Measurements from ENCODE around the gene RIMS4.

RIMS4 gene

DNA sequence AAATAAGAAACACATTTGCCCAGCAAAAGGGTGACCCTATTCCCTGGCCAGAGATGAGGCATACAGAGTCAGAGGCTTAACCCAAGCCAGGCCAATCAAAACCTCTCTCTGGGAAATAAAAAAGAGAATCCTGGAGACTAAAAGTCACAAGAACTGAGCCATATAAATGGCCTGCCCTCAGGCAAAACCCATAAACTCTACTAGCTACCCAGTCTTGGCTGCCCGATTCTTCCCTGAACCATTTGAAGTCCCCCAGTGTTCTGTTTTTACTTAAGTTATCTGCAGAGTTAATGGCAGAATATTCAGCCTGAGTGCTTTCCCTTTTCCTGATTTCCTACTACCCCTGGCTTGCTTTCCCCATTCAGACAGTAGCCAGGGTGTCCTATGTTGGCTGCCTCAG, 50.8 kb downstream of the RIMS4 start:
- TF ChIP-seq, protein P1, sequence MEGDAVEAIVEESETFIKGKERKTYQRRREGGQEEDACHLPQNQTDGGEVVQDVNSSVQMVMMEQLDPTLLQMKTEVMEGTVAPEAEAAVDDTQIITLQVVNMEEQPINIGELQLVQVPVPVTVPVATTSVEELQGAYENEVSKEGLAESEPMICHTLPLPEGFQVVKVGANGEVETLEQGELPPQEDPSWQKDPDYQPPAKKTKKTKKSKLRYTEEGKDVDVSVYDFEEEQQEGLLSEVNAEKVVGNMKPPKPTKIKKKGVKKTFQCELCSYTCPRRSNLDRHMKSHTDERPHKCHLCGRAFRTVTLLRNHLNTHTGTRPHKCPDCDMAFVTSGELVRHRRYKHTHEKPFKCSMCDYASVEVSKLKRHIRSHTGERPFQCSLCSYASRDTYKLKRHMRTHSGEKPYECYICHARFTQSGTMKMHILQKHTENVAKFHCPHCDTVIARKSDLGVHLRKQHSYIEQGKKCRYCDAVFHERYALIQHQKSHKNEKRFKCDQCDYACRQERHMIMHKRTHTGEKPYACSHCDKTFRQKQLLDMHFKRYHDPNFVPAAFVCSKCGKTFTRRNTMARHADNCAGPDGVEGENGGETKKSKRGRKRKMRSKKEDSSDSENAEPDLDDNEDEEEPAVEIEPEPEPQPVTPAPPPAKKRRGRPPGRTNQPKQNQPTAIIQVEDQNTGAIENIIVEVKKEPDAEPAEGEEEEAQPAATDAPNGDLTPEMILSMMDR (conservative IDR thresholded peaks at IDR 0.05; ENCODE audit: low read depth, low read length): no peak
- no peak for DNase-seq (ENCODE audit: low read depth)
- H3K4me3 ChIP-seq (ENCODE audit: low read length): no peak overlapping the region

GRCh38 chr20:44758247-44759101, 51.9 kb downstream of the RIMS4 start:
- TF ChIP-seq, protein P1 (conservative IDR thresholded peaks at IDR 0.05; ENCODE audit: low read depth, low read length): no peak
- no peak overlapping the region for H3K4me3 ChIP-seq (ENCODE audit: low read length)
- DNase-seq (ENCODE audit: low read depth): no peak

GRCh38 chr20:44756956-44757355, 53.4 kb downstream of the RIMS4 start:
- no peak overlapping the region for H3K4me3 ChIP-seq (ENCODE audit: low read length)
- TF ChIP-seq, protein P1 (conservative IDR thresholded peaks at IDR 0.05; ENCODE audit: low read depth, low read length): no peak
- no peak for DNase-seq (ENCODE audit: low read depth)

GRCh38 chr20:44756011-44756688, 54.2 kb downstream of the RIMS4 start:
- DNase-seq (ENCODE audit: low read depth): no peak
- H3K4me3 ChIP-seq (ENCODE audit: low read length): no peak overlapping the region
- TF ChIP-seq, protein P1 (conservative IDR thresholded peaks at IDR 0.05; ENCODE audit: low read depth, low read length): no peak

GRCh38 chr20:44754554-44754953, 55.8 kb downstream of the RIMS4 start:
- no peak for DNase-seq (ENCODE audit: low read depth)

GRCh38 chr20:44752099-44752931, 58.0 kb downstream of the RIMS4 start:
- no peak for DNase-seq (ENCODE audit: low read depth)
- TF ChIP-seq, protein P1 (conservative IDR thresholded peaks at IDR 0.05; ENCODE audit: low read depth, low read length): no peak

More at GRCh38 chr20:44754554-44754953, 55.8 kb downstream of the RIMS4 start:
- no peak overlapping the region for H3K4me3 ChIP-seq (ENCODE audit: low read length)
- TF ChIP-seq, protein P1 (conservative IDR thresholded peaks at IDR 0.05; ENCODE audit: low read depth, low read length): no peak

More at GRCh38 chr20:44752099-44752931, 58.0 kb downstream of the RIMS4 start:
- H3K4me3 ChIP-seq (ENCODE audit: low read length): no peak overlapping the region

Measured in retinal pigment epithelial cell (primary cell).